Astrocyte of the cerebellum (primary cell): ENCODE results near the gene OAT.

ENCODE experiments used
- DNase-seq: peaks from one replicate; pipeline ENCODE4 v3.0.0-alpha.2; 2011; ENCODE audit warnings: low read depth
- H3K4me3 ChIP-seq: 2 replicates; pipeline ENCODE4 v1.5.1; 2011; ENCODE audit warnings: mild to moderate bottlenecking, low read depth, low read length, moderate library complexity
- CTCF ChIP-seq: IDR thresholded peaks from 2 replicates; pipeline ENCODE4 v1.5.1; 2012; ENCODE audit warnings: low read length, low read depth, moderate library complexity, mild to moderate bottlenecking; ENCODE audit errors: missing control alignments
- in situ Hi-C: cut with HindIII; loops from 2 replicates; pipeline ENCODE4 v1.10.0; 2017; ENCODE audit warnings: low sequenced_read_pairs

Gene OAT

GRCh38 chr10:124408357-124408756, 10.4 kb downstream of the OAT start:
- in situ Hi-C loops: no loop called here
- no peak for DNase-seq
- H3K4me3 ChIP-seq: no peak overlapping the region
- TF ChIP-seq CTCF: no peak

- no peak for TF ChIP-seq CTCF
- in situ Hi-C loops: no loop called here
- no peak overlapping the region for H3K4me3 ChIP-seq
- DNase-seq: no peak
Observed at GRCh38 chr10:124407456-124407855, 11.3 kb downstream of the OAT start.

- TF ChIP-seq CTCF: peak; percentile 60
- in situ Hi-C loops: no loop called here
- peak; percentile 81 for DNase-seq
- H3K4me3 ChIP-seq: no peak overlapping the region
Observed at GRCh38 chr10:124403548-124403947, 15.2 kb downstream of the OAT start.

- in situ Hi-C loops: no loop called here
- no peak for DNase-seq
- TF ChIP-seq CTCF: no peak
- H3K4me3 ChIP-seq: no peak overlapping the region
Observed at GRCh38 chr10:124402273-124402672, 16.4 kb downstream of the OAT start.

- no peak for TF ChIP-seq CTCF
- DNase-seq: no peak
- no peak overlapping the region for H3K4me3 ChIP-seq
- in situ Hi-C loops: no loop called here
Observed at GRCh38 chr10:124401633-124402032, 17.1 kb downstream of the OAT start.

- no peak for TF ChIP-seq CTCF
- DNase-seq: no peak
- in situ Hi-C loops: loop anchor here (5.0 kb wide), 1 partner anchor 407 kb away; no protein-coding TSS in a partner anchor
- H3K4me3 ChIP-seq: no peak overlapping the region
Observed at GRCh38 chr10:124394583-124394982, 24.1 kb downstream of the OAT start.

GRCh38 chr10:124392626-124393342, 25.9 kb downstream of the OAT start:
- DNase-seq: peak; percentile 20
- no peak overlapping the region for H3K4me3 ChIP-seq
- in situ Hi-C loops: loop anchor here (5.0 kb wide), 1 partner anchor 405 kb away; no protein-coding TSS in a partner anchor
- no peak for TF ChIP-seq CTCF
